Endothelial cell of umbilical vein (primary cell): Measurements from ENCODE around the gene SMARCA1. TPM values are rescaled to one million over a fixed set of nuclear protein-coding genes. Genes with fewer than 3 reads are reported as not detected.

ENCODE experiments used
- BruUV-seq: library from RNA; stranded (reverse); fragments of 400-500 nt; replicated peaks from 2 replicates; lab custom pipeline; 2021; lab: Mats Ljungman, UMichigan
- CTCF ChIA-PET: fragments of 300-600, 350-600 bp; sonication (Branson Sonifier 250); formaldehyde crosslinking; loops from one replicate; lab custom pipeline; 2021; ENCODE audit warnings: antibody characterized with exemption, inconsistent platforms; lab: Charles Lee
- POLR2A ChIA-PET: fragments of 300-600, 350-600 bp; sonication (Branson Sonifier 250); formaldehyde crosslinking; loops from one replicate; lab custom pipeline; 2021; ENCODE audit warnings: antibody characterized with exemption, inconsistent platforms; lab: Charles Lee
- DNase-seq: peaks from one replicate; pipeline ENCODE4 v3.0.0-alpha.2; 2011; ENCODE audit warnings: low read depth, low spot score
- FAIRE-seq: peaks from 2 replicates; lab custom pipeline; 2011; peaks lifted over from hg19 to GRCh38; lab: Jason Lieb, UNC
- H2AFZ ChIP-seq: 2 replicates; pipeline ENCODE4 v1.6.0; 2012; ENCODE audit warnings: low read depth, low read length, control low read depth, inconsistent platforms
- H3K27ac ChIP-seq: 2 replicates; pipeline ENCODE4 v1.5.1; 2011; ENCODE audit warnings: low read depth, mild to moderate bottlenecking, control low read depth, low read length, moderate library complexity; ENCODE audit not compliant: insufficient read depth
- H3K27me3 ChIP-seq, 2 experiments: 2 replicates each; pipeline versions ENCODE4 v1.6.0 to v1.6.1; 2011; ENCODE audit warnings: low read length in 2 of 2, mixed read lengths in 1 of 2; ENCODE audit not compliant: control insufficient read depth in 2 of 2, insufficient read depth in 2 of 2
- H3K36me3 ChIP-seq, 2 experiments: 2 replicates in 1 of 2; 3 replicates in 1 of 2; pipeline ENCODE4 v1.5.1; 2011; ENCODE audit warnings: low read length in 2 of 2, mild to moderate bottlenecking in 1 of 2, moderate library complexity in 1 of 2; ENCODE audit not compliant: control insufficient read depth in 2 of 2, insufficient read depth in 2 of 2; ENCODE audit errors: extremely low read depth in 1 of 2
- H3K4me1 ChIP-seq: 3 replicates; pipeline ENCODE4 v1.5.1; 2011; ENCODE audit warnings: mild to moderate bottlenecking, low read length; ENCODE audit not compliant: control insufficient read depth, insufficient read depth; ENCODE audit errors: extremely low read depth
- H3K4me2 ChIP-seq: 2 replicates; pipeline ENCODE4 v1.6.1; 2011; ENCODE audit warnings: low read length, control low read depth, mixed read lengths; ENCODE audit not compliant: insufficient read depth
- H3K4me3 ChIP-seq, 3 experiments: fragments of 200-600 bp in 1 of 3; sonication (generic), shearing (Covaris generic) in 1 of 3; replicated peaks in 1 of 3; 2 replicates each; pipeline ENCODE4 v1.5.1; 2011 to 2016; ENCODE audit warnings: control low read depth in 3 of 3, low read length in 3 of 3, mild to moderate bottlenecking in 2 of 3, inconsistent platforms in 1 of 3, low read depth in 1 of 3, moderate library complexity in 1 of 3; ENCODE audit not compliant: insufficient read depth in 1 of 3
- H3K79me2 ChIP-seq: 2 replicates; pipeline ENCODE4 v1.6.0; 2012; ENCODE audit warnings: low read length, inconsistent platforms; ENCODE audit not compliant: control insufficient read depth, insufficient read depth
- H3K9ac ChIP-seq: replicated peaks from 2 replicates; pipeline ENCODE3; 2011; ENCODE audit warnings: low read length, control low read depth; ENCODE audit not compliant: insufficient read depth; ENCODE audit errors: extremely low read depth
- H3K9me1 ChIP-seq: replicated peaks from 3 replicates; pipeline ENCODE4 v1.6.0; 2011; ENCODE audit warnings: mild to moderate bottlenecking, low read length; ENCODE audit not compliant: control insufficient read depth, insufficient read depth; ENCODE audit errors: extremely low read depth
- H3K9me3 ChIP-seq: replicated peaks from 2 replicates; pipeline ENCODE4 v1.5.1; 2012; ENCODE audit warnings: low read length, inconsistent platforms; ENCODE audit not compliant: control insufficient read depth, insufficient read depth
- H4K20me1 ChIP-seq: replicated peaks from 2 replicates; pipeline ENCODE3; 2011; ENCODE audit warnings: mild to moderate bottlenecking, low read length; ENCODE audit not compliant: control insufficient read depth, insufficient read depth; ENCODE audit errors: extremely low read depth
- EZH2 ChIP-seq: IDR thresholded peaks from 2 replicates; pipeline ENCODE4 v1.6.1; 2012; ENCODE audit warnings: borderline replicate concordance, low read depth, mild to moderate bottlenecking, moderate library complexity, low read length, inconsistent platforms; ENCODE audit not compliant: severe bottlenecking
- FOS ChIP-seq: IDR thresholded peaks from 2 replicates; pipeline ENCODE4 v1.6.1; 2011; ENCODE audit warnings: mild to moderate bottlenecking, low read length, moderate library complexity, borderline replicate concordance; ENCODE audit not compliant: insufficient read depth
- GATA2 ChIP-seq: IDR thresholded peaks from 2 replicates; pipeline ENCODE4 v1.7.0; 2011; ENCODE audit warnings: low read depth, mild to moderate bottlenecking, moderate library complexity, mixed read lengths, low read length; ENCODE audit not compliant: insufficient read length, insufficient read depth
- JUN ChIP-seq: IDR thresholded peaks from 2 replicates; pipeline ENCODE4 v1.6.1; 2011; ENCODE audit warnings: borderline replicate concordance, low read depth; ENCODE audit not compliant: insufficient read length, insufficient read depth
- MYC ChIP-seq: IDR thresholded peaks from one replicate; pipeline ENCODE4 v1.6.1; 2011; ENCODE audit warnings: mild to moderate bottlenecking, low read depth, low read length
- POLR2A ChIP-seq: IDR thresholded peaks from 2 replicates; pipeline ENCODE4 v1.6.1; 2012; ENCODE audit warnings: low read depth, mild to moderate bottlenecking, control low read depth, low read length
- POLR2AphosphoS5 ChIP-seq: IDR thresholded peaks from 2 replicates; pipeline ENCODE4 v1.6.1; 2012; ENCODE audit warnings: low read depth, mild to moderate bottlenecking, control low read depth, low read length, moderate library complexity; ENCODE audit not compliant: insufficient read depth
- dilution Hi-C: fragments of 300-500 bp; cut with MboI; formaldehyde crosslinking; loops from one replicate; pipeline ENCODE4 v1.15.0; 2019; ENCODE audit warnings: low sequenced_read_pairs; ENCODE audit not compliant: extremely low pct_ligation_motif_present
- intact Hi-C: fragments of 100-400 bp; cut with micrococcal nuclease; formaldehyde crosslinking; loops from one replicate; pipeline ENCODE4 v1.10.0; 2022
- polyA plus RNA-seq, 4 experiments: library from polyadenylated mRNA; depleted of rRNA in 3 of 4; stranded (reverse) in 3 of 4; unstranded in 1 of 4; fragments of >200 nt; gene quantifications; 2 replicates each; pipeline versions ENCODE4 v1.2.1 to v1.2.3, GENCODE V29; 2011 to 2012; ENCODE audit warnings: missing spikeins in 1 of 4
- total RNA-seq: library from RNA; stranded (reverse); gene quantifications from 2 replicates; pipeline ENCODE4 v1.2.3, GENCODE V29; 2021
- TF ChIP-seq, protein P1 (sequence below), 2 donors: IDR thresholded peaks; 1 replicate in 1 of 2; 2 replicates in 1 of 2; pipeline ENCODE4 v1.5.1; 2011; ENCODE audit warnings: low read length in 2 of 2, mild to moderate bottlenecking in 2 of 2, moderate library complexity in 2 of 2, control low read depth in 1 of 2, inconsistent platforms in 1 of 2, low read depth in 1 of 2; ENCODE audit not compliant: insufficient read depth in 1 of 2; ENCODE audit errors: extremely low read depth in 1 of 2
- TF ChIP-seq, protein P2 (sequence below): IDR thresholded peaks from 2 replicates; pipeline ENCODE4 v1.6.1; 2011; ENCODE audit not compliant: insufficient read depth, insufficient read length

Gene SMARCA1
- total and polyA plus RNA-seq, 2 donors (not counting 3 experiments of a cell fraction or from before 2014, with no cell fraction given), result 8.3 to 29.7 TPM

DNA sequence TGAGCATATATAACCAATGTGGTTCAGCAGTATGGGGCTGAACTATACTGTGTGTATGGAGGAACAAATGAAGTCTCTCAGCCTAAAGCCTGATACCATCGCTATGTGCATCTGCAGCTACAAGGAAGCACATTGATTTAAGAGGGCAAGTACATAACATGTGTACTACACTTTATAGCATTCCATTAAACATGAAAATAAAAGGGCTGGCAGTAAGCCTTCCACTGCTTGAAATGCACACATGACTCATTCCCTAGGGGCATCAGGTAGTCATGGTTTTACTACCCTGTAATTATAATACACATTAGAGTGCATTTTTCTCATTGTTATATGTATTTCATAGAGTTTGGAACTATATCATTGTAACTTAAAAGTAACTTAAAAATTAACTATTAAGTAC, 51.2 kb downstream of the SMARCA1 start:
- ChIA-PET CTCF (no interaction called here), POLR2A (no interaction called here)
- no peak overlapping the region for H3K4me2 ChIP-seq
- intact Hi-C loops, result no loop called here
- no peak overlapping the region for H3K4me3 ChIP-seq
- no peaks in the 10 kb centered on the region for H3K27me3 ChIP-seq
- no peak overlapping the region for H2AFZ ChIP-seq
- FAIRE-seq, result no peak
- no peaks in the 10 kb centered on the region for H3K9me1 ChIP-seq
- H4K20me1 ChIP-seq, result no peaks in the 10 kb centered on the region
- DNase-seq, result no peak
- BruUV-seq, result no TSS peak
- H3K9ac ChIP-seq, result no peak overlapping the region
- H3K36me3 ChIP-seq, result no peaks in the 10 kb centered on the region
- no peaks in the 10 kb centered on the region for H3K4me1 ChIP-seq
- no peaks in the 10 kb centered on the region for H3K9me3 ChIP-seq
- no peak overlapping the region for H3K27ac ChIP-seq
- TF ChIP-seq POLR2A, result no peak
- no peak for TF ChIP-seq EZH2
- no peak for TF ChIP-seq FOS
- TF ChIP-seq MYC, result no peak
- TF ChIP-seq, protein P1, sequence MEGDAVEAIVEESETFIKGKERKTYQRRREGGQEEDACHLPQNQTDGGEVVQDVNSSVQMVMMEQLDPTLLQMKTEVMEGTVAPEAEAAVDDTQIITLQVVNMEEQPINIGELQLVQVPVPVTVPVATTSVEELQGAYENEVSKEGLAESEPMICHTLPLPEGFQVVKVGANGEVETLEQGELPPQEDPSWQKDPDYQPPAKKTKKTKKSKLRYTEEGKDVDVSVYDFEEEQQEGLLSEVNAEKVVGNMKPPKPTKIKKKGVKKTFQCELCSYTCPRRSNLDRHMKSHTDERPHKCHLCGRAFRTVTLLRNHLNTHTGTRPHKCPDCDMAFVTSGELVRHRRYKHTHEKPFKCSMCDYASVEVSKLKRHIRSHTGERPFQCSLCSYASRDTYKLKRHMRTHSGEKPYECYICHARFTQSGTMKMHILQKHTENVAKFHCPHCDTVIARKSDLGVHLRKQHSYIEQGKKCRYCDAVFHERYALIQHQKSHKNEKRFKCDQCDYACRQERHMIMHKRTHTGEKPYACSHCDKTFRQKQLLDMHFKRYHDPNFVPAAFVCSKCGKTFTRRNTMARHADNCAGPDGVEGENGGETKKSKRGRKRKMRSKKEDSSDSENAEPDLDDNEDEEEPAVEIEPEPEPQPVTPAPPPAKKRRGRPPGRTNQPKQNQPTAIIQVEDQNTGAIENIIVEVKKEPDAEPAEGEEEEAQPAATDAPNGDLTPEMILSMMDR (IDR thresholded peaks at IDR 0.05; ENCODE audit: extremely low read depth in 1 of 2, insufficient read depth in 1 of 2, low read depth in 1 of 2, low read length in 2 of 2), result no peak
- TF ChIP-seq GATA2, result no peak
- no peak for TF ChIP-seq JUN
- TF ChIP-seq POLR2AphosphoS5, result no peak
- TF ChIP-seq, protein P2, sequence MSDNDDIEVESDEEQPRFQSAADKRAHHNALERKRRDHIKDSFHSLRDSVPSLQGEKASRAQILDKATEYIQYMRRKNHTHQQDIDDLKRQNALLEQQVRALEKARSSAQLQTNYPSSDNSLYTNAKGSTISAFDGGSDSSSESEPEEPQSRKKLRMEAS, result no peak
- H3K79me2 ChIP-seq, result no peaks in the 10 kb centered on the region
- dilution Hi-C loops, result no loop called here
